Measurements from ENCODE around the gene PAPLN.

PAPLN gene

GRCh38 chr14:73263606-73264005 is 26.3 kb downstream of the PAPLN start:
- no peak for DNase-seq

- no peak for DNase-seq
Observed at GRCh38 chr14:73264080-73264884, 27.0 kb downstream of the PAPLN start.

- no peak for DNase-seq
Observed at GRCh38 chr14:73264885-73265720, 27.8 kb downstream of the PAPLN start.

GRCh38 chr14:73265721-73266046 is 28.4 kb downstream of the PAPLN start:
- no peak for DNase-seq

- DNase-seq = no peak
Observed at GRCh38 chr14:73266317-73266716, 29.0 kb downstream of the PAPLN start.

- DNase-seq = no peak
Observed at GRCh38 chr14:73267474-73267873, 30.2 kb downstream of the PAPLN start.

GRCh38 chr14:73269729-73270531 is 32.6 kb downstream of the PAPLN start:
- no peak for DNase-seq

- no peak for DNase-seq
Observed at GRCh38 chr14:73272393-73272792, 35.1 kb downstream of the PAPLN start.

GRCh38 chr14:73273799-73274198 is 36.5 kb downstream of the PAPLN start:
- DNase-seq = no peak

- DNase-seq = no peak
Observed at GRCh38 chr14:73276836-73277235, 39.5 kb downstream of the PAPLN start.

- DNase-seq = no peak
Observed at GRCh38 chr14:73277376-73277775, 40.1 kb downstream of the PAPLN start.

GRCh38 chr14:73280903-73281302 is 43.6 kb downstream of the PAPLN start:
- no peak for DNase-seq

- DNase-seq = no peak
Observed at GRCh38 chr14:73283608-73284379, 46.5 kb downstream of the PAPLN start.

GRCh38 chr14:73285979-73286378 is 48.7 kb downstream of the PAPLN start:
- DNase-seq = no peak

GRCh38 chr14:73286598-73286997 is 49.3 kb downstream of the PAPLN start:
- no peak for DNase-seq

- no peak for DNase-seq
Observed at GRCh38 chr14:73287071-73287470, 49.8 kb downstream of the PAPLN start.

GRCh38 chr14:73289308-73289707 is 52.0 kb downstream of the PAPLN start:
- DNase-seq = no peak

- DNase-seq = no peak
Observed at GRCh38 chr14:73289729-73290128, 52.4 kb downstream of the PAPLN start.

GRCh38 chr14:73290279-73290678 is 53.0 kb downstream of the PAPLN start:
- DNase-seq = no peak

GRCh38 chr14:73293782-73294781 is 56.8 kb downstream of the PAPLN start:
- no peak for DNase-seq

GRCh38 chr14:73295198-73295796 is 58.0 kb downstream of the PAPLN start:
- DNase-seq = peak; percentile 10 to 24
